Dendritic cell treated with granulocyte-macrophage colony-stimulating factor and Interleukin-4, amounts not matched to agents 40 ng/mL and 50 ng/mL, for 4 days (primary cell): ENCODE results near the gene SS18L1.
"Not testable (repeated sequence)": the region's sequence is repeated elsewhere in the genome, so short reads cannot be mapped to it uniquely, and the experiment has no call there.

Experiments
- H3K27ac Mint-ChIP-seq: one replicate; pipeline ENCODE4 v1.8.0; 2022; ENCODE audit warnings: mild to moderate bottlenecking, mixed read lengths
- H3K27me3 Mint-ChIP-seq: one replicate; pipeline ENCODE4 v1.8.0; 2022; ENCODE audit warnings: mild to moderate bottlenecking, mixed read lengths
- H3K36me3 Mint-ChIP-seq: one replicate; pipeline ENCODE4 v1.8.0; 2022; ENCODE audit warnings: low read depth, mixed read lengths
- H3K4me1 Mint-ChIP-seq: one replicate; pipeline ENCODE4 v1.8.0; 2022; ENCODE audit warnings: low read depth, mixed read lengths
- H3K4me3 Mint-ChIP-seq: one replicate; pipeline ENCODE4 v1.8.0; 2022; ENCODE audit warnings: mild to moderate bottlenecking, moderate library complexity, mixed read lengths
- H3K9me3 Mint-ChIP-seq: one replicate; pipeline ENCODE4 v1.8.0; 2022; ENCODE audit warnings: mixed read lengths
- intact Hi-C: fragments of 100-400 bp; cut with micrococcal nuclease; formaldehyde crosslinking; loops from one replicate; pipeline ENCODE4 v1.15.0; 2022

The SS18L1 gene

GRCh38 chr20:62148383-62148782 is 4.8 kb downstream of the SS18L1 start:
- H3K4me3 Mint-ChIP-seq, intact Hi-C loops, H3K27me3 Mint-ChIP-seq, H3K27ac Mint-ChIP-seq: not testable (repeated sequence)
- Mint-ChIP-seq H3K9me3 (peaks cover 20% of the 10 kb centered on the region), H3K36me3 (peaks cover 47% of the 10 kb centered on the region), H3K4me1 (peaks cover 39% of the 10 kb centered on the region)

GRCh38 chr20:62148908-62149314 is 5.3 kb downstream of the SS18L1 start:
- H3K4me1 Mint-ChIP-seq = peaks cover 44% of the 10 kb centered on the region
- H3K36me3 Mint-ChIP-seq = peaks cover 47% of the 10 kb centered on the region
- H3K4me3 Mint-ChIP-seq = no peak overlapping the region
- H3K9me3 Mint-ChIP-seq = peaks cover 25% of the 10 kb centered on the region
- no peak overlapping the region for H3K27ac Mint-ChIP-seq
- no peaks in the 10 kb centered on the region for H3K27me3 Mint-ChIP-seq
- intact Hi-C loops = no loop called here

DNA sequence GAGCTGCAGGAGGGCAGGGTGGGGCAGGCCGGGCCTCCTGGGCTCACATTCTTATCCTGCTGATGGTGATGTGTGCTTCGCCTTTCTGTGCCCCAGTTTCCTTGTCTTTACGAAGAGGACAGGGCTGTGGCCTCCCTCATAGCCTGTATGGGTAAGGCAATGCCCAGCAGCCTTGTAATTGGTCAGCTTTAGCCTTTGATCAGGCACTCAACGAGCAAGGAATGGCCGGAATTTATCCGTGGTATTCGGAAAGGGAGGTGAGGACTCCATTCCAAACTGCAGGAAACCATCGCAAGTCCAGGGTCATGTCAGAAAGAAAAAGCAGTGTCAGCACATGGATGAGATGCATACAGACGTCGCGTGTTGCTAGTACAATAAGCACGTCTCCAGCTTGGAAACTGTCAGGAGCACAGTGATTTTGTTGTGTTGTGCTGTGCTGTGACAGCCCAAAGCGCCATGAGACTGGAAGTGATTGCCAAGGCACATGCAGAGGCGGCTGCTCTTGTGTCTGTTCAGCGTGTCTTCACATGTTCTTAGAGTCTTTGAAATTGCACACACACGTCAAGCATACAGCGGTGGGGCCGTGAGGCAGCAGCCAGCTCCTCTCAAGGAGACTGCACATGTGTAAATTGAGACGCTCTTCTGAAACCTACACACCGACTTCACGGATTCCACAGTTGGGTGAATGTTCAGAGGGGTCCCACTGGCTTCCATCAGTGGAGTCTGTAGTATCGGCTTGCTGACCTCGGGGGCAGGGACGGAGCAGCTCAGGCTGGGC is 6.2 kb downstream of the SS18L1 start:
- no peak overlapping the region for H3K27ac Mint-ChIP-seq
- H3K9me3 Mint-ChIP-seq = peaks cover 26% of the 10 kb centered on the region
- H3K4me1 Mint-ChIP-seq = peaks cover 40% of the 10 kb centered on the region
- H3K27me3 Mint-ChIP-seq = no peaks in the 10 kb centered on the region
- H3K4me3 Mint-ChIP-seq = no peak overlapping the region
- peaks cover 56% of the 10 kb centered on the region for H3K36me3 Mint-ChIP-seq
- intact Hi-C loops = no loop called here

GRCh38 chr20:62150310-62150575 is 6.7 kb downstream of the SS18L1 start:
- Mint-ChIP-seq H3K27ac (no peak overlapping the region), H3K9me3 (peaks cover 26% of the 10 kb centered on the region), H3K4me3 (no peak overlapping the region), H3K4me1 (peaks cover 35% of the 10 kb centered on the region), H3K36me3 (peaks cover 59% of the 10 kb centered on the region), H3K27me3 (no peaks in the 10 kb centered on the region)
- intact Hi-C loops = no loop called here

- Mint-ChIP-seq H3K4me1 (peaks cover 35% of the 10 kb centered on the region), H3K36me3 (peaks cover 62% of the 10 kb centered on the region), H3K27ac (no peak overlapping the region), H3K27me3 (no peaks in the 10 kb centered on the region), H3K9me3 (peaks cover 26% of the 10 kb centered on the region), H3K4me3 (no peak overlapping the region)
- intact Hi-C loops = no loop called here
These were observed 7.7 kb downstream of the SS18L1 start for GRCh38 chr20:62151225-62151624.

DNA sequence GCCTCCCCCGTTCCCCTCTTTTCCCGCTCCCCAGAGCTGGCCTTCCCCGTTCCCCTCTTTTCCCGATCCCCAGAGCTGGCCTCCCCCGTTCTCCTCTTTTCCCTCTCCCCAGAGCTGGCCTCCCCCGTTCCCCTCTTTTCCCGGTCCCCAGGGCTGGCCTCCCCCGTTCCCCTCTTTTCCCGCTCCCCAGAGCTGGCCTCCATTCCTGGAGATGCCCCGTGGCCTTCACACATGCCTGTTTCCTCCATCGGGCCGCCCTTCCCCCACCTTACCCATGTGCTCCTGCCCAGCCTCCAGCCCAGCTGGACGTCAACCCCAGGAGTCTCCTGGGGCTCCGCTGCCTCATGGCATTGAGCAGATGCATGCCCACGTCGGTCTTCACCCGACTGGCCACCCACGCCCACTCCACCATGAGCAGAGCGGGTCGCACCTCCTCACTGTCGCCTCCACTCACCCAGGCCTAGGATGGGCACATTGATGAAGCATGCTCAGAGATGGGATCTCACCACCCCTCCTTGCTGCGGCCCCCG is 8.3 kb downstream of the SS18L1 start:
- peaks cover 26% of the 10 kb centered on the region for H3K9me3 Mint-ChIP-seq
- no peak overlapping the region for H3K27ac Mint-ChIP-seq
- H3K4me3 Mint-ChIP-seq = no peak overlapping the region
- H3K36me3 Mint-ChIP-seq = peaks cover 64% of the 10 kb centered on the region
- no peaks in the 10 kb centered on the region for H3K27me3 Mint-ChIP-seq
- intact Hi-C loops = no loop called here
- peaks cover 33% of the 10 kb centered on the region for H3K4me1 Mint-ChIP-seq

GRCh38 chr20:62155428-62156253 is 12.1 kb downstream of the SS18L1 start:
- H3K9me3 Mint-ChIP-seq = peaks cover 26% of the 10 kb centered on the region
- H3K4me3 Mint-ChIP-seq = no peak overlapping the region
- peaks cover 32% of the 10 kb centered on the region for H3K4me1 Mint-ChIP-seq
- intact Hi-C loops = no loop called here
- no peaks in the 10 kb centered on the region for H3K27me3 Mint-ChIP-seq
- peaks cover 80% of the 10 kb centered on the region for H3K36me3 Mint-ChIP-seq
- peak overlapping the region; percentile 36 for H3K27ac Mint-ChIP-seq

DNA sequence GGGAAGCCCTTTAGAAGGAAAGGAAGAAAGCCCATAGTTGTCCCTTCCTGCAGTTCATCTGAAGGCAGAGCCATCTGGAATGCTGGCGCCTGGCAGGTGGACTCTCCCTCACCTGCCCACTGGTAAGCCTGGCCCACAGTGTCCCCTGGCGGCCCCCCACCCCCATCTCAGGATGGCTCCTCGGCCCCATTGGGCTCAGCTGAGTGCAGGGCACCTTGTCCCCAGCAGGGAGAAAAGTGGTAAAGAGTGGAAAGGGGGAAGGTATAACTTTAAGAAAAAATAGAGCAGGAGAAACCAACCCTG is 12.6 kb downstream of the SS18L1 start:
- peak overlapping the region; percentile 36 for H3K27ac Mint-ChIP-seq
- H3K36me3 Mint-ChIP-seq = peaks cover 81% of the 10 kb centered on the region
- H3K4me1 Mint-ChIP-seq = peaks cover 32% of the 10 kb centered on the region
- intact Hi-C loops = no loop called here
- H3K9me3 Mint-ChIP-seq = peaks cover 26% of the 10 kb centered on the region
- no peak overlapping the region for H3K4me3 Mint-ChIP-seq
- H3K27me3 Mint-ChIP-seq = no peaks in the 10 kb centered on the region

GRCh38 chr20:62156592-62157386 is 13.2 kb downstream of the SS18L1 start:
- Mint-ChIP-seq H3K36me3 (peaks cover 81% of the 10 kb centered on the region), H3K27me3 (no peaks in the 10 kb centered on the region), H3K27ac (peak overlapping the region; percentile 36), H3K9me3 (peaks cover 22% of the 10 kb centered on the region), H3K4me3 (no peak overlapping the region), H3K4me1 (peaks cover 31% of the 10 kb centered on the region)
- intact Hi-C loops = loop anchor here (1.0 kb wide), 1 partner anchor 145 kb away; no protein-coding TSS in a partner anchor

DNA sequence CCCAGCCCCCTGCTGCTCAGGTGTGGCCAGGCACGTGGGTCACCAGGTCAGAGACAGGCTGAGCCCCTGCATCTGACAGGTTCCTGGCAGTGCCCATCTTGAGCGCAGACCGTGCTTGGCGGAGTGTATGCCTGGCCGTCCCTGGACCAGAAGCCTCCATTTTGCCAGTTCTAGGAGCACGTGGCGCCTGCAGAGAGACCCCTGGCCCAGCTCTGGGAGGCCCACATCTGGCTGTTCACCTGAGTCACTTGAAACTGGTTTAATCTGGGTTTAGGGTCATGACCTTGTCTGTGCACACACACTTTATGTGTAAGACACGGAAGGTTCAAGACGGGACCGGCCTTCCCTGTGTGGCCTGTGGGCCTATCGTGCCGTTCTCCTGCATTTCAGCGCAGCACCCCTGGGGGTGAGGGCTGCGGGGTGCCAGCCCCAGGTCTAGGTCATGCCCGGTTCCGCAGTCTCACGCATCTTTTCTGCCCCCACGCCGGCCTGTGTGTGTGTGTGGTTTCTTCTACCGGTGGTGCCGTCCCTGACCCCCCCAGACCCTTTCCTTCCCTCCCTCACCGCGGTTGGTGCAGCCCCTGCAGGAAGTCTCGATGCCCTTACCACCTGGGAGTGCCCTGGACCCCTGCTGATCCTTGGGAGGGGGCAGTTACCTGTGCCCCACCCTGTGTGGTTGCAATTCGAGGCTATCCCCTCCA is 14.0 kb downstream of the SS18L1 start:
- H3K27ac Mint-ChIP-seq = no peak overlapping the region
- intact Hi-C loops = loop anchor here (1.0 kb wide), 1 partner anchor 146 kb away; no protein-coding TSS in a partner anchor
- H3K9me3 Mint-ChIP-seq = peaks cover 14% of the 10 kb centered on the region
- no peaks in the 10 kb centered on the region for H3K27me3 Mint-ChIP-seq
- no peak overlapping the region for H3K4me3 Mint-ChIP-seq
- peaks cover 81% of the 10 kb centered on the region for H3K36me3 Mint-ChIP-seq
- peaks cover 27% of the 10 kb centered on the region for H3K4me1 Mint-ChIP-seq

DNA sequence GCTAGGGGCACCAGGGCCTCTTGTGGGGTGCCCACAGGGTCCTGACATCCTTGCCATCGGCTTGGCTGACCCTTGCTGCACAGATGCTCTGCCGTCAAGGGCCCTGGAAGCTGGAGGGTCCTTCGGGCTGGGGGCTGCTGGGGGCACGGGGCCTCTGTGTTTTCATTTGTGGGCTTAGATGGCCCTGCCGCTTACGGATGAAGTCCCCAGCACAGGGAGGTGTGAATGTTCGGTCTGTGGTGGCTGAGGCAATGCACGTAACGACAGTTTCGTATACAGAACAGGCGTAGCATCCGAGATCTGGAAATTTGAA is 14.5 kb downstream of the SS18L1 start:
- Mint-ChIP-seq H3K9me3 (peaks cover 9% of the 10 kb centered on the region), H3K27me3 (no peaks in the 10 kb centered on the region), H3K4me3 (no peak overlapping the region), H3K36me3 (peaks cover 81% of the 10 kb centered on the region), H3K4me1 (peaks cover 27% of the 10 kb centered on the region), H3K27ac (no peak overlapping the region)
- intact Hi-C loops = no loop called here

DNA sequence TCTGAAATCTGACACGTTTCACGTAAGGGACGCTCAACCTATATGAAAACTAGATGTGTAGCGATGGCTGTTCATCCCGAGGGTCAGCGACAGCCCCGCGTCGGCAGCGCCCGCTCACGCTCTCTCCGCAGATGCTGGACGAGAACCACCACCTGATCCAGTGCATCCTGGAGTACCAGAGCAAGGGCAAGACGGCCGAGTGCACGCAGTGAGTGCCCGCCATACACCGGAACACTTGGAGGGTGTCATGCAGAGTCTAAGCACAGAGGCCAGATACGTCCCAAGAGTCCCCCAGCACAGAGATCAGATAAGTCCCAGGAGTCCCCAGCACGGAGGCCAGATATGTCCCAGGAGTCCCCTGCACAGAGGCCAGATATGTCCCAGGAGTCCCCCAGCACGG is 15.0 kb downstream of the SS18L1 start:
- intact Hi-C loops = no loop called here
- H3K9me3 Mint-ChIP-seq = peaks cover 4% of the 10 kb centered on the region
- H3K27ac Mint-ChIP-seq = no peak overlapping the region

DNA sequence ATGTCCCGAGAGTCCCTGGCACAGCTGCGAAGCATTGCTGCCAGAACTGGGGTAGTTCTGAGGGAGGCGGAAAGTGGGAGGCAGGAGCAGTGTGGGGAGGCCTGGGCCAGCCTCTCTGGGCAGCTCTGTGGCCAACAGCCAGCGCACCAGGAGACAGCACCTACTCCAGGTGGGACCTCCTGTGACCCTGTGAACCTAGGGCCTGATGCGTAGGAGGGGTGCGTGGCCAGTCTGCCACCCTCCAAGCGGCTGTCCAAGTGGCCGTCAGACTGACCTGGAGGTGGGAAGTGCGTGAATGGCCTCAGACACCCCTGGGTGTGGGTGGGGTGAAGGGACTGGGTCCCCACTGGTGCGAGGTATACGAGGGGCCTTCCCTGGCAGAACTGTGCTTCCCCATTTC is 15.5 kb downstream of the SS18L1 start:
- H3K27ac Mint-ChIP-seq = no peak overlapping the region
- no peaks in the 10 kb centered on the region for H3K27me3 Mint-ChIP-seq
- H3K36me3 Mint-ChIP-seq = peaks cover 81% of the 10 kb centered on the region
- H3K9me3 Mint-ChIP-seq = no peaks in the 10 kb centered on the region
- no peak overlapping the region for H3K4me3 Mint-ChIP-seq
- H3K4me1 Mint-ChIP-seq = peaks cover 20% of the 10 kb centered on the region
- intact Hi-C loops = no loop called here

More for the DNA sequence above, 15.0 kb downstream of the SS18L1 start:
- peaks cover 81% of the 10 kb centered on the region for H3K36me3 Mint-ChIP-seq
- peaks cover 25% of the 10 kb centered on the region for H3K4me1 Mint-ChIP-seq
- H3K4me3 Mint-ChIP-seq = no peak overlapping the region
- H3K27me3 Mint-ChIP-seq = no peaks in the 10 kb centered on the region
